Thyroid gland (tissue), 4 donors: Measurements from ENCODE around the gene RRBP1.
"Not testable (repeated sequence)": the region's sequence is repeated elsewhere in the genome, so short reads cannot be mapped to it uniquely, and the experiment has no call there.

Source experiments
- POLR2A ChIP-seq, 2 donors: fragments of 450-650 bp; IDR thresholded peaks; one replicate each; pipeline ENCODE4 v1.6.1; 2017; ENCODE audit warnings: antibody characterized with exemption in 2 of 2, mild to moderate bottlenecking in 2 of 2, moderate library complexity in 1 of 2
- TF ChIP-seq, protein P1 (sequence below), 6 experiments: fragments of 200-600 bp in 3 of 6; fragments of 450-650 bp in 3 of 6; sonication (generic) in 3 of 6; IDR thresholded peaks; one replicate each; pipeline ENCODE4 v1.5.1; 2016 to 2019; ENCODE audit warnings: antibody characterized with exemption in 6 of 6, mild to moderate bottlenecking in 2 of 6, inconsistent platforms in 1 of 6, moderate library complexity in 1 of 6

- TF ChIP-seq POLR2A (IDR thresholded peaks at IDR 0.05), result not testable (repeated sequence)
- TF ChIP-seq, protein P1, sequence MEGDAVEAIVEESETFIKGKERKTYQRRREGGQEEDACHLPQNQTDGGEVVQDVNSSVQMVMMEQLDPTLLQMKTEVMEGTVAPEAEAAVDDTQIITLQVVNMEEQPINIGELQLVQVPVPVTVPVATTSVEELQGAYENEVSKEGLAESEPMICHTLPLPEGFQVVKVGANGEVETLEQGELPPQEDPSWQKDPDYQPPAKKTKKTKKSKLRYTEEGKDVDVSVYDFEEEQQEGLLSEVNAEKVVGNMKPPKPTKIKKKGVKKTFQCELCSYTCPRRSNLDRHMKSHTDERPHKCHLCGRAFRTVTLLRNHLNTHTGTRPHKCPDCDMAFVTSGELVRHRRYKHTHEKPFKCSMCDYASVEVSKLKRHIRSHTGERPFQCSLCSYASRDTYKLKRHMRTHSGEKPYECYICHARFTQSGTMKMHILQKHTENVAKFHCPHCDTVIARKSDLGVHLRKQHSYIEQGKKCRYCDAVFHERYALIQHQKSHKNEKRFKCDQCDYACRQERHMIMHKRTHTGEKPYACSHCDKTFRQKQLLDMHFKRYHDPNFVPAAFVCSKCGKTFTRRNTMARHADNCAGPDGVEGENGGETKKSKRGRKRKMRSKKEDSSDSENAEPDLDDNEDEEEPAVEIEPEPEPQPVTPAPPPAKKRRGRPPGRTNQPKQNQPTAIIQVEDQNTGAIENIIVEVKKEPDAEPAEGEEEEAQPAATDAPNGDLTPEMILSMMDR (IDR thresholded peaks at IDR 0.05), result not testable (repeated sequence)
These were observed 25.9 kb upstream of the RRBP1 start for GRCh38 chr20:17707951-17708350.
